HCT116 (cell line): ENCODE data around the gene HS3ST2. TPM values are rescaled to one million over a fixed set of nuclear protein-coding genes. Genes with fewer than 3 reads are reported as not detected.

Experiments
- ATAC-seq: fragments of 200-7000 bp; cut with Tn5 transposase; 2 replicates; pipeline ENCODE4 v1.9.1; 2020; ENCODE audit warnings: mild to moderate bottlenecking, moderate library complexity
- BruUV-seq: library from RNA; stranded (reverse); fragments of 400-500 nt; replicated peaks from 2 replicates; lab custom pipeline; 2021; lab: Mats Ljungman, UMichigan
- CTCF ChIA-PET: fragments of 300-600 bp; sonication (Branson Sonifier 250); formaldehyde crosslinking; loops from one replicate; lab custom pipeline; 2021; ENCODE audit warnings: antibody characterized with exemption; lab: Charles Lee
- POLR2A ChIA-PET: fragments of 300-600, 350-600 bp; sonication (Branson Sonifier 250); formaldehyde crosslinking; loops from one replicate; lab custom pipeline; 2021; ENCODE audit warnings: antibody characterized with exemption; lab: Charles Lee
- RAD21 ChIA-PET, 2 experiments: fragments of 300-600 bp; sonication (Branson Sonifier 250); formaldehyde crosslinking; loops; one replicate each; lab custom pipeline; 2023; ENCODE audit warnings: low total read pairs in 2 of 2; ENCODE audit not compliant: uncharacterized antibody in 2 of 2, unreplicated experiment in 2 of 2, low non-redundant PET in 1 of 2; lab: Charles Lee
- DNase-seq: peaks from one replicate; pipeline ENCODE4 v3.0.0-alpha.2; 2010; ENCODE audit warnings: low read depth, low spot score
- H2AFZ ChIP-seq: fragments of 200-600 bp; shearing (Covaris generic), sonication (generic); 2 replicates; pipeline ENCODE4 v1.6.1; 2017; ENCODE audit warnings: low read depth, mixed run types, mixed read lengths, antibody characterized with exemption, low read length; ENCODE audit not compliant: poor library complexity, severe bottlenecking
- H3K27ac ChIP-seq: 2 replicates; pipeline ENCODE4 v1.5.1; 2012; ENCODE audit warnings: low read depth, low read length
- H3K27me3 ChIP-seq: fragments of 200-600 bp; sonication (generic); 2 replicates; pipeline ENCODE4 v1.6.1; 2016; ENCODE audit warnings: mixed run types, low read length, mixed read lengths; ENCODE audit not compliant: insufficient read depth
- H3K36me3 ChIP-seq, 2 experiments: fragments of 200-500 bp in 1 of 2; fragments of 200-600 bp in 1 of 2; sonication (Bioruptor generic) in 1 of 2; sonication (generic) in 1 of 2; 2 replicates each; pipeline versions ENCODE4 v1.5.1 to v1.6.1; 2014 to 2016; ENCODE audit warnings: low read length in 2 of 2, inconsistent platforms in 1 of 2, mixed read lengths in 1 of 2, mixed run types in 1 of 2; ENCODE audit not compliant: insufficient read depth in 2 of 2, control insufficient read depth in 1 of 2
- H3K4me1 ChIP-seq, 2 experiments: fragments of 200-600 bp in 1 of 2; sonication (generic) in 1 of 2; 2 replicates each; pipeline versions ENCODE4 v1.5.1 to v1.6.1; 2012 to 2017; ENCODE audit warnings: low read length in 2 of 2, inconsistent platforms in 1 of 2, mild to moderate bottlenecking in 1 of 2, mixed read lengths in 1 of 2, mixed run types in 1 of 2, moderate library complexity in 1 of 2; ENCODE audit not compliant: insufficient read depth in 2 of 2, control insufficient read depth in 1 of 2
- H3K4me2 ChIP-seq: fragments of 200-600 bp; sonication (generic); 2 replicates; pipeline ENCODE4 v1.6.1; 2017; ENCODE audit warnings: mixed run types, low read length, mixed read lengths
- H3K4me3 ChIP-seq, 2 experiments: fragments of 200-600 bp in 1 of 2; sonication (generic) in 1 of 2; replicated peaks in 1 of 2; 2 replicates each; pipeline ENCODE4 v1.5.1; 2011 to 2016; ENCODE audit warnings: low read length in 2 of 2, control low read depth in 1 of 2, low read depth in 1 of 2, mild to moderate bottlenecking in 1 of 2, mixed read lengths in 1 of 2, mixed run types in 1 of 2
- H3K79me2 ChIP-seq: fragments of 200-600 bp; sonication (generic); 2 replicates; pipeline ENCODE4 v1.6.1; 2017; ENCODE audit warnings: mild to moderate bottlenecking, mixed run types, low read length, moderate library complexity, mixed read lengths; ENCODE audit not compliant: insufficient read depth
- H3K9ac ChIP-seq: fragments of 200-600 bp; sonication (generic); 2 replicates; pipeline ENCODE4 v1.6.1; 2016; ENCODE audit warnings: low read length, mixed read lengths
- H3K9me2 ChIP-seq: fragments of 200-600 bp; sonication (generic), shearing (Covaris generic); 2 replicates; pipeline ENCODE4 v1.6.1; 2017; ENCODE audit warnings: mixed run types, mild to moderate bottlenecking, moderate library complexity; ENCODE audit not compliant: insufficient read depth
- H3K9me3 ChIP-seq, 2 experiments: fragments of 200-500 bp in 1 of 2; fragments of 200-600 bp in 1 of 2; sonication (Bioruptor generic) in 1 of 2; sonication (generic) in 1 of 2; 2 replicates each; pipeline ENCODE4 v1.6.1; 2014 to 2017; ENCODE audit warnings: low read length in 2 of 2, mixed read lengths in 2 of 2, inconsistent platforms in 1 of 2, low read depth in 1 of 2, mild to moderate bottlenecking in 1 of 2, mixed run types in 1 of 2, moderate library complexity in 1 of 2; ENCODE audit not compliant: control insufficient read depth in 1 of 2, insufficient read depth in 1 of 2
- H4K20me1 ChIP-seq: fragments of 200-600 bp; sonication (generic), shearing (Covaris generic); 2 replicates; pipeline ENCODE4 v1.6.1; 2017; ENCODE audit warnings: mixed run types, mild to moderate bottlenecking, moderate library complexity; ENCODE audit not compliant: insufficient read depth
- CBX3 ChIP-seq: IDR thresholded peaks from 2 replicates; pipeline ENCODE4 v1.6.1; 2012; ENCODE audit warnings: low read depth
- CTCF ChIP-seq, 3 experiments: fragments of 200-600 bp in 1 of 3; sonication (generic) in 1 of 3; IDR thresholded peaks in 2 of 3; conservative IDR thresholded peaks in 1 of 3; 2 replicates each; pipeline ENCODE4 v1.5.1; 2012 to 2017; ENCODE audit warnings: low read depth in 2 of 3, low read length in 2 of 3, antibody characterized with exemption in 1 of 3, borderline replicate concordance in 1 of 3, control low read depth in 1 of 3, mild to moderate bottlenecking in 1 of 3, mixed read lengths in 1 of 3, mixed run types in 1 of 3, moderate library complexity in 1 of 3; ENCODE audit not compliant: insufficient read depth in 1 of 3
- EGR1 ChIP-seq: IDR thresholded peaks from 2 replicates; pipeline ENCODE4 v1.6.1; 2012; ENCODE audit warnings: low read depth
- EZH2 ChIP-seq: fragments of 200-600 bp; sonication (generic); IDR thresholded peaks from 2 replicates; pipeline ENCODE4 v1.6.1; 2017; ENCODE audit warnings: antibody characterized with exemption, mixed run types
- EZH2phosphoT487 ChIP-seq: fragments of 200-600 bp; IDR thresholded peaks from 2 replicates; pipeline ENCODE4 v1.6.1; 2018; ENCODE audit warnings: antibody characterized with exemption, borderline replicate concordance
- JUND ChIP-seq: IDR thresholded peaks from 2 replicates; pipeline ENCODE4 v1.6.1; 2012
- POLR2A ChIP-seq: IDR thresholded peaks from 2 replicates; pipeline ENCODE4 v1.7.0; 2011; ENCODE audit warnings: borderline replicate concordance; ENCODE audit not compliant: insufficient read depth, insufficient read length; ENCODE audit errors: extremely low read depth
- POLR2AphosphoS5 ChIP-seq: IDR thresholded peaks from 2 replicates; pipeline ENCODE4 v1.6.1; 2011; ENCODE audit warnings: mild to moderate bottlenecking, low read depth, low read length, moderate library complexity
- RAD21 ChIP-seq: IDR thresholded peaks from 2 replicates; pipeline ENCODE4 v1.6.1; 2012; ENCODE audit warnings: low read depth, mild to moderate bottlenecking
- SIN3A ChIP-seq: IDR thresholded peaks from 2 replicates; pipeline ENCODE4 v1.6.1; 2012; ENCODE audit warnings: low read depth
- SRF ChIP-seq: IDR thresholded peaks from 2 replicates; pipeline ENCODE4 v1.6.1; 2012; ENCODE audit warnings: low read depth
- TCF7L2 ChIP-seq: IDR thresholded peaks from 2 replicates; pipeline ENCODE4 v1.7.0; 2011; ENCODE audit warnings: borderline replicate concordance, inconsistent platforms; ENCODE audit not compliant: insufficient read depth, insufficient read length; ENCODE audit errors: extremely low read depth
- YY1 ChIP-seq: IDR thresholded peaks from 2 replicates; pipeline ENCODE4 v1.6.1; 2011; ENCODE audit warnings: low read length, low read depth, moderate library complexity, mild to moderate bottlenecking; ENCODE audit not compliant: insufficient replicate concordance; ENCODE audit errors: extremely low read depth
- ZBTB33 ChIP-seq: IDR thresholded peaks from 2 replicates; pipeline ENCODE4 v1.6.1; 2011; ENCODE audit warnings: mild to moderate bottlenecking, low read length, moderate library complexity; ENCODE audit not compliant: insufficient replicate concordance; ENCODE audit errors: extremely low read depth
- intact Hi-C: fragments of 100-400 bp; cut with micrococcal nuclease; formaldehyde crosslinking; loops from 2 replicates; pipeline ENCODE4 v1.10.0; 2022
- total RNA-seq: library from RNA; stranded (reverse); gene quantifications from one replicate; pipeline ENCODE4 v1.2.1, GENCODE V29; 2021; ENCODE audit not compliant: unreplicated experiment

HS3ST2 gene
- total RNA-seq, 1 experiment from 2014 or later = not detected

- BruUV-seq = no TSS peak
- TF ChIP-seq YY1 (no peak), SIN3A (no peak), RAD21 (no peak), TCF7L2 (no peak), CBX3 (no peak), ZBTB33 (no peak), POLR2AphosphoS5 (no peak), EZH2phosphoT487 (no peak), JUND (no peak), EGR1 (no peak), CTCF (IDR thresholded peaks at IDR 0.05 in 2 of 3, conservative IDR thresholded peaks at IDR 0.05 in 1 of 3; ENCODE audit: borderline replicate concordance in 1 of 3, insufficient read depth in 1 of 3, low read depth in 2 of 3, low read length in 2 of 3) (no peak), SRF (no peak), EZH2 (no peak), POLR2A (no peak)
- Histone ChIP-seq H3K9me3 (no peaks in the 10 kb centered on the region), H3K36me3 (no peaks in the 10 kb centered on the region), H3K4me2 (no peak overlapping the region), H3K4me1 (no peaks in the 10 kb centered on the region), H3K27ac (no peak overlapping the region), H4K20me1 (no peaks in the 10 kb centered on the region), H3K9ac (no peak overlapping the region), H2AFZ (no peak overlapping the region), H3K79me2 (no peaks in the 10 kb centered on the region), H3K4me3 (no peak overlapping the region), H3K9me2 (no peaks in the 10 kb centered on the region), H3K27me3 (peaks cover 43% of the 10 kb centered on the region)
- ATAC-seq (no peak), DNase-seq (no peak)
- ChIA-PET RAD21 (no interaction called here), POLR2A (no interaction called here), CTCF (no interaction called here)
- intact Hi-C loops = no loop called here
These were observed 73.5 kb downstream of the HS3ST2 start for GRCh38 chr16:22887445-22887844.
